Ishikawa (cell line): ENCODE measurements around the gene ABI3.

ENCODE experiments used
- CEBPB ChIP-seq: IDR thresholded peaks from 2 replicates; pipeline ENCODE4 v1.6.1; 2012
- CREB1 ChIP-seq: IDR thresholded peaks from 2 replicates; pipeline ENCODE4 v1.6.1; 2012; ENCODE audit warnings: low read depth
- EGR1 ChIP-seq: IDR thresholded peaks from 2 replicates; pipeline ENCODE4 v1.6.1; 2012
- EP300 ChIP-seq: IDR thresholded peaks from 2 replicates; pipeline ENCODE4 v1.6.1; 2012; ENCODE audit warnings: borderline replicate concordance
- FOXM1 ChIP-seq: IDR thresholded peaks from 2 replicates; pipeline ENCODE4 v1.6.1; 2012; ENCODE audit warnings: low read depth, borderline replicate concordance
- NFIC ChIP-seq: IDR thresholded peaks from 2 replicates; pipeline ENCODE4 v1.6.1; 2012
- TAF1 ChIP-seq: IDR thresholded peaks from 2 replicates; pipeline ENCODE4 v1.6.1; 2012; ENCODE audit warnings: low read depth, mild to moderate bottlenecking
- TCF12 ChIP-seq: IDR thresholded peaks from 2 replicates; pipeline ENCODE4 v1.6.1; 2012; ENCODE audit warnings: low read depth
- TEAD4 ChIP-seq: IDR thresholded peaks from 2 replicates; pipeline ENCODE4 v1.6.1; 2012
- YY1 ChIP-seq: IDR thresholded peaks from 2 replicates; pipeline ENCODE4 v1.6.1; 2012; ENCODE audit warnings: low read depth
- ZBTB7A ChIP-seq: IDR thresholded peaks from 2 replicates; pipeline ENCODE4 v1.6.1; 2012; ENCODE audit warnings: low read depth
- TF ChIP-seq, protein P1 (sequence below): IDR thresholded peaks from 2 replicates; pipeline ENCODE4 v1.6.1; 2012
- TF ChIP-seq, protein P2 (sequence below): IDR thresholded peaks from 2 replicates; pipeline ENCODE4 v1.6.1; 2012; ENCODE audit warnings: low read depth, mild to moderate bottlenecking
- TF ChIP-seq, protein P3 (sequence below): IDR thresholded peaks from 2 replicates; pipeline ENCODE4 v1.6.1; 2012

Gene ABI3

DNA sequence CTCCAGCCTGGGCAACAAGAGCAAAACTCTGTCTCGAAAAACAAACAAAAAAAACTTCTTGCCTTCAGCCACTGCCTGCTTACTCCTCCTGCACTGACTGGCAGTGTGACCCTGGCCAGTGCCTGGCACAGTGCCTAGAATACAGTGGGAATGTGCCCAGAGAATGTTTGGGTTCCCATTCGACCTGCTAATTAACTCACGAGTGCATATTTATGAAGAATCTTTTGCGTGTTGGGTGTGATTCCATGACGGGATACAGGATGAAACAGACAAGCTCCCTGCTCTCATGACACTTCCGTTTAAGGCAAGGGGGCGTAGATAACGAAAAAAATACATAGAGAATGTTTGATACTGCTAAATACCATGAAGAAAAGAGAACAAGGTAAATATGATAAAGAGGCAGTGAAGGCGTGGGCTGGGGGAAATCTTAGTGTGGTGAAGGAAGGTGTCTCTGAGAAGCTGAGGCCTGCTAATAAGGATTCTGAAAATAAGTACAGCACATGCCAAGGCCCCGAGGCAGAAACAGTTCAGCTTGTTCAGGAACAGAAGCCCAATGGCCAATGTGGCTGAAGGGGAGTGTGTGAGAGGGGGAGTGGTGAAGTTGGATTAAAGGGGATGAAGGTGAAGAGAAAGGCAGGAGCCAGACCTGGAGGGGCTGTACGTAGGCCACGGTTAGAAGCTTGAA lies 4.3 kb downstream of the ABI3 start:
- TF ChIP-seq, protein P1, sequence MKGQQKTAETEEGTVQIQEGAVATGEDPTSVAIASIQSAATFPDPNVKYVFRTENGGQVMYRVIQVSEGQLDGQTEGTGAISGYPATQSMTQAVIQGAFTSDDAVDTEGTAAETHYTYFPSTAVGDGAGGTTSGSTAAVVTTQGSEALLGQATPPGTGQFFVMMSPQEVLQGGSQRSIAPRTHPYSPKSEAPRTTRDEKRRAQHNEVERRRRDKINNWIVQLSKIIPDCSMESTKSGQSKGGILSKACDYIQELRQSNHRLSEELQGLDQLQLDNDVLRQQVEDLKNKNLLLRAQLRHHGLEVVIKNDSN, result no peak
- TF ChIP-seq, protein P2, sequence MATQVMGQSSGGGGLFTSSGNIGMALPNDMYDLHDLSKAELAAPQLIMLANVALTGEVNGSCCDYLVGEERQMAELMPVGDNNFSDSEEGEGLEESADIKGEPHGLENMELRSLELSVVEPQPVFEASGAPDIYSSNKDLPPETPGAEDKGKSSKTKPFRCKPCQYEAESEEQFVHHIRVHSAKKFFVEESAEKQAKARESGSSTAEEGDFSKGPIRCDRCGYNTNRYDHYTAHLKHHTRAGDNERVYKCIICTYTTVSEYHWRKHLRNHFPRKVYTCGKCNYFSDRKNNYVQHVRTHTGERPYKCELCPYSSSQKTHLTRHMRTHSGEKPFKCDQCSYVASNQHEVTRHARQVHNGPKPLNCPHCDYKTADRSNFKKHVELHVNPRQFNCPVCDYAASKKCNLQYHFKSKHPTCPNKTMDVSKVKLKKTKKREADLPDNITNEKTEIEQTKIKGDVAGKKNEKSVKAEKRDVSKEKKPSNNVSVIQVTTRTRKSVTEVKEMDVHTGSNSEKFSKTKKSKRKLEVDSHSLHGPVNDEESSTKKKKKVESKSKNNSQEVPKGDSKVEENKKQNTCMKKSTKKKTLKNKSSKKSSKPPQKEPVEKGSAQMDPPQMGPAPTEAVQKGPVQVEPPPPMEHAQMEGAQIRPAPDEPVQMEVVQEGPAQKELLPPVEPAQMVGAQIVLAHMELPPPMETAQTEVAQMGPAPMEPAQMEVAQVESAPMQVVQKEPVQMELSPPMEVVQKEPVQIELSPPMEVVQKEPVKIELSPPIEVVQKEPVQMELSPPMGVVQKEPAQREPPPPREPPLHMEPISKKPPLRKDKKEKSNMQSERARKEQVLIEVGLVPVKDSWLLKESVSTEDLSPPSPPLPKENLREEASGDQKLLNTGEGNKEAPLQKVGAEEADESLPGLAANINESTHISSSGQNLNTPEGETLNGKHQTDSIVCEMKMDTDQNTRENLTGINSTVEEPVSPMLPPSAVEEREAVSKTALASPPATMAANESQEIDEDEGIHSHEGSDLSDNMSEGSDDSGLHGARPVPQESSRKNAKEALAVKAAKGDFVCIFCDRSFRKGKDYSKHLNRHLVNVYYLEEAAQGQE, result no peak
- TF ChIP-seq TAF1 (no peak), EP300 (no peak), TEAD4 (no peak), TCF12 (no peak), CEBPB (no peak), ZBTB7A (no peak), YY1 (no peak), FOXM1 (no peak), NFIC (no peak)
- TF ChIP-seq, protein P3, sequence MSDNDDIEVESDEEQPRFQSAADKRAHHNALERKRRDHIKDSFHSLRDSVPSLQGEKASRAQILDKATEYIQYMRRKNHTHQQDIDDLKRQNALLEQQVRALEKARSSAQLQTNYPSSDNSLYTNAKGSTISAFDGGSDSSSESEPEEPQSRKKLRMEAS, result no peak

DNA sequence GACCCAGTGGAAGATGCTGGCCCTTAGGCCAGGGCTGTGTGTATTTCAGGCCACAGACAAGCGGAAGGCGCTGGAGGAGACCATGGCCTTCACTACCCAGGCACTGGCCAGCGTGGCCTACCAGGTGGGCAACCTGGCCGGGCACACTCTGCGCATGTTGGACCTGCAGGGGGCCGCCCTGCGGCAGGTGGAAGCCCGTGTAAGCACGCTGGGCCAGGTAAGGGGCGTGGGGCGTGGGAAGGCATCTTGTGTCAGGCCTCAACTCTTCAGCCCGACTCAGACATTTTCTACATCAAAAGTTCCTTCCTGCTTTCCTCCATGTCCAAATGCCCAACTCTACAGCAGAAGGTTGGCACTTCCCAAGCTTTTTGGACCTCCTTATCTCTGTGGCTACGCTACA lies 6.0 kb downstream of the ABI3 start:
- TF ChIP-seq, protein P2, result no peak
- TF ChIP-seq TAF1 (no peak), EGR1 (no peak), YY1 (no peak), NFIC (no peak), ZBTB7A (no peak)

DNA sequence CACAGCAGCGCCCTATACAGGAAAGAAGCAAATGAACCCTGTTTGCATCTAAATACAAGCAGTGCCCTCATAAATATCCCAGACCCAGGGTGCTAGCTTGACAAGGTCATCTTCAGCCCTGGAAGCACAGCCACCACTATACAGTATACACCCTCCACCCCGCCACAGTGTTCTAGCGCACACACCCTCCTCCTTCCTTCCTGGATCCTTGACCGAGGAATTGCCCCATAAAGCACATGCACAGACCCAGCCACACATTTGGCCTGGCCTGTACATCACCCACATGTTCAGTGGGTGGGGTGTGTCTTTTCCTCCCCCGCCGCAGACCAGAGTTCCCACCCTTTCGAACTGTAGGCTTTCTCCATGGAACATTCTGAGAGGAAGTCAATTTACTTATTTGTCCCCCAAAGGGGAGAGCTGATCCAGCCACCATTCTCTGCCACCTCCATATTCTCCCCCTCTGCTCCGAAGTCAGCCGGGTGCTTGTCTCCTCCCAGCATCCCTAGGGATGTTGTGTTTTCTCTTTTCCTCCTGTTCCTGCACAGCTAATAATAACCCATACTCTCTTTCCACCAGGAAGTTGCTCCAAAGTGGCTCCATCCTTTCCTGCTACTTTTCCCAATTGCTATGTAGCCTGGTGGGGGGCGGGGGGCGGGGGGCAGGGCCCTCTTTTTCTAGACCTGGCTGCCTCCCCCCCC lies 6.6 kb downstream of the ABI3 start:
- no peak for TF ChIP-seq TCF12
- no peak for TF ChIP-seq CREB1
- TF ChIP-seq TAF1, result no peak
- TF ChIP-seq TEAD4, result no peak
- TF ChIP-seq EGR1, result no peak
- TF ChIP-seq, protein P3, result no peak
- TF ChIP-seq EP300, result no peak
- no peak for TF ChIP-seq FOXM1
- no peak for TF ChIP-seq NFIC
- TF ChIP-seq ZBTB7A, result no peak
- no peak for TF ChIP-seq CEBPB

DNA sequence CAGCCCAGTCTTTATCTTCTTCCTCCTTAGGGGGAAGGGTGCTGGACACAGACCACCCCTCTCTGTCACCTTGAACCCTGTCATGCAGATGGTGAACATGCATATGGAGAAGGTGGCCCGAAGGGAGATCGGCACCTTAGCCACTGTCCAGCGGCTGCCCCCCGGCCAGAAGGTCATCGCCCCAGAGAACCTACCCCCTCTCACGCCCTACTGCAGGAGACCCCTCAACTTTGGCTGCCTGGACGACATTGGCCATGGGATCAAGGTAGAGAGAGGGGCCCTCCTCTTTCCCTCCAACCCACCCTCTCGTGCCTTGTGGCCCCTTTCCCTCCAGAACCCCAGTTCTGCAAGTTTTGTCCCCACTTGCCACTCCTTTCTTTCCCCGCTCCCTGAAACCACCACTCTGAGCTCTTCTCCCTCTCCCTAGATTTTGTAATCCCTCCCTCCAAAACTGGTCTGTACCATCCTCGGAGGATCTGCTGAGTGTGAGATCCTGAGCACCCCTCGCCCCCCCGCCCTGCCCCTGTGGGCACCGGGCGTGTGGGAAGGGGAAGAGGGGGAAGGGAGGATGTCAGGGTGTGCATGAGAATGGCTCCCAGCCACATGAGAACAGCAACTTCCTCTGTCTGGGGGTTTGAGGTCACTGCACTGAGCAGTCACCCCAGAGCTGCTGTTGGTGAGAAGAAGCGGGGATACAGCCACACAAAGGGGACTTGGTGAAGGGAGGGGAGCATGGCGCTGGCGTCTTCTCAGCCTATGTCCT lies 7.3 kb downstream of the ABI3 start:
- TF ChIP-seq YY1 (no peak), TEAD4 (no peak), ZBTB7A (no peak), TAF1 (no peak), TCF12 (no peak)
- TF ChIP-seq, protein P2, result no peak
- TF ChIP-seq, protein P3, result no peak
